ENCODE measurements around the gene TMEM94. TPM values are rescaled to one million over a fixed set of nuclear protein-coding genes. Genes with fewer than 3 reads are reported as not detected.

TMEM94 gene
- total and polyA plus RNA-seq, 2 experiments from 2014 or later = 43.5 to 53.5 TPM

DNA sequence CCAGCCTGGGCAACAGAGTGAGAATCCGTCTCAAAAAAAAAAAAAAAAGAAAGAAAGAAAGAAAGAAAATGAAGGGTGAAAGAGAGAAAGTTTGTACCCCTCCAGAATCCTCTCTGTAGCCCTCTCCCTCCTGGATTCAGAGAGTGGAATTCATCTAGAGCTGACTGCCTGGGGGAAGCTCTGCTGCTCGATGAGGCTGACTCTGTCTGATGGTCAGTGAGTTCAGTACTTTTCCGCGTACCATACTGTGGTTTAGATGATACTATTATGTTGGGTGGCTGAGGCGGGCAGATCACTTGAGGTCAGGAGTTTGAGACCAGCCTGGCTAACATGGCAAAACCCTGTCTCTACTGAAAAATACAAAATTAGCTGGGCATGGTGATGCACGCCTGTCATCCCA lies 14.8 kb downstream of the TMEM94 start:
- Histone ChIP-seq H3K79me2 (peaks cover 31% of the 10 kb centered on the region), H3K27ac (no peak overlapping the region), H4K20me1 (ENCODE audit: insufficient read depth, poor library complexity, severe bottlenecking) (no peaks in the 10 kb centered on the region), H3K4me1 (ENCODE audit: insufficient read depth) (no peaks in the 10 kb centered on the region), H3K27me3 (no peaks in the 10 kb centered on the region), H3K4me2 (no peak overlapping the region), H3K9me3 (ENCODE audit: low read depth) (no peaks in the 10 kb centered on the region), H3K4me3 (no peak overlapping the region), H3K9me2 (replicated peaks; ENCODE audit: insufficient read depth) (no peaks in the 10 kb centered on the region), H3K36me3 (replicated peaks; ENCODE audit: insufficient read depth, low read depth) (no peaks in the 10 kb centered on the region), H2AFZ (no peak overlapping the region)
- 92% methylated on average over 6 of the region's 6 CpGs for WGBS (ENCODE audit: low lambda C conversion rate, missing lambda C conversion rate)
- TF ChIP-seq EZH2 (IDR thresholded peaks at IDR 0.05; ENCODE audit: borderline replicate concordance) (no peak), EZH2phosphoT487 (IDR thresholded peaks at IDR 0.05; ENCODE audit: low read depth, severe bottlenecking, unreplicated experiment) (no peak)
- TF ChIP-seq, protein P1, sequence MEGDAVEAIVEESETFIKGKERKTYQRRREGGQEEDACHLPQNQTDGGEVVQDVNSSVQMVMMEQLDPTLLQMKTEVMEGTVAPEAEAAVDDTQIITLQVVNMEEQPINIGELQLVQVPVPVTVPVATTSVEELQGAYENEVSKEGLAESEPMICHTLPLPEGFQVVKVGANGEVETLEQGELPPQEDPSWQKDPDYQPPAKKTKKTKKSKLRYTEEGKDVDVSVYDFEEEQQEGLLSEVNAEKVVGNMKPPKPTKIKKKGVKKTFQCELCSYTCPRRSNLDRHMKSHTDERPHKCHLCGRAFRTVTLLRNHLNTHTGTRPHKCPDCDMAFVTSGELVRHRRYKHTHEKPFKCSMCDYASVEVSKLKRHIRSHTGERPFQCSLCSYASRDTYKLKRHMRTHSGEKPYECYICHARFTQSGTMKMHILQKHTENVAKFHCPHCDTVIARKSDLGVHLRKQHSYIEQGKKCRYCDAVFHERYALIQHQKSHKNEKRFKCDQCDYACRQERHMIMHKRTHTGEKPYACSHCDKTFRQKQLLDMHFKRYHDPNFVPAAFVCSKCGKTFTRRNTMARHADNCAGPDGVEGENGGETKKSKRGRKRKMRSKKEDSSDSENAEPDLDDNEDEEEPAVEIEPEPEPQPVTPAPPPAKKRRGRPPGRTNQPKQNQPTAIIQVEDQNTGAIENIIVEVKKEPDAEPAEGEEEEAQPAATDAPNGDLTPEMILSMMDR (IDR thresholded peaks at IDR 0.05; ENCODE audit: poor library complexity) = no peak
- no peak for DNase-seq (ENCODE audit: low spot score)

DNA sequence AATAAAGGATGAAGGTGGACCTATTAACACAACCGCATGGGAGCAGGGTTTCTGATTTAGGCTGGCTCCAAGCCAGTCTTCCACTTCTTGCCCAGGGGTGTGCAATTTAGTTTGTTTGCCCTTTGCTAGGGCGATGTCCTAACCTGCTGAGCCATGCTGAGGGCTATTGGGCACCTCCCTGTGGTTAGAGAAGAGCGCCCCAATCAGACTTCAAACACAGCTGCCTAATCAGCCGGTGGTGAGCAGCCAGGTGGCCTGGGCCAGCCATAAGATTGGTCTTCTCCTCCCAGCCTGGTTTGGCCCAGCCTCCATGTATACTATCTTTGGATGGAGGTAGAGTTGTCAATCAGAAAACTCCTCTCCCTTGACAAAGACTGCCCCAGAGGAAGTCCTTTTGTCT lies 15.7 kb downstream of the TMEM94 start:
- Histone ChIP-seq H3K27ac (no peak overlapping the region), H4K20me1 (ENCODE audit: insufficient read depth, poor library complexity, severe bottlenecking) (no peaks in the 10 kb centered on the region), H3K79me2 (peaks cover 22% of the 10 kb centered on the region), H3K9me3 (ENCODE audit: low read depth) (no peaks in the 10 kb centered on the region), H3K4me2 (no peak overlapping the region), H3K27me3 (no peaks in the 10 kb centered on the region), H2AFZ (no peak overlapping the region), H3K9me2 (replicated peaks; ENCODE audit: insufficient read depth) (no peaks in the 10 kb centered on the region), H3K4me3 (no peak overlapping the region), H3K36me3 (replicated peaks; ENCODE audit: insufficient read depth, low read depth) (no peaks in the 10 kb centered on the region), H3K4me1 (ENCODE audit: insufficient read depth) (peaks cover 4% of the 10 kb centered on the region)
- 71% methylated on average over 4 of the region's 4 CpGs for WGBS (ENCODE audit: low lambda C conversion rate, missing lambda C conversion rate)
- no peak for DNase-seq (ENCODE audit: low spot score)
- TF ChIP-seq EZH2 (IDR thresholded peaks at IDR 0.05; ENCODE audit: borderline replicate concordance) = no peak
- TF ChIP-seq EZH2phosphoT487 (IDR thresholded peaks at IDR 0.05; ENCODE audit: low read depth, severe bottlenecking, unreplicated experiment) = no peak
- TF ChIP-seq, protein P1 (IDR thresholded peaks at IDR 0.05; ENCODE audit: poor library complexity) = no peak

DNA sequence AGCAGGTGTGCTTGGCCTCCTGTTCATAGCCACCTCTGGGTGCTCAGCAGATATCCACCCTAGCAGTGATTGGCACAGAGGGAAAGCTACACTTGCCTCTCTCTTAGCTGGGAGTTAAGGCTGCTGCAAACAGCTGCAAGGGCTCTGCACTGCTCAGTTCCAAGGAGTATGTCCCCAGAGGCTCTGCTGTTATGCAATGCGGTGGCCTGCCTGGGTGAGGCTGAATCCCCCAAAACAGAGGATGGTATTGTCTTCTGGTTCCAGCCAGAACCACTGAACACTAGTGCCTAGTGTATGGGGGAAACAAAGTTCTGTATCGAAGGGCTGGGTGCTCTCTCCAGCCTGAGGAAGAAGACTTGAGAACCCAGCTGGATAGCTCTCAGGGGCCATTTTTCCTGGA lies 16.8 kb downstream of the TMEM94 start:
- no peaks in the 10 kb centered on the region for H4K20me1 ChIP-seq (ENCODE audit: insufficient read depth, poor library complexity, severe bottlenecking)
- 100% methylated on average over 2 of the region's 2 CpGs for WGBS (ENCODE audit: low lambda C conversion rate, missing lambda C conversion rate)
- H3K36me3 ChIP-seq (replicated peaks; ENCODE audit: insufficient read depth, low read depth) = no peaks in the 10 kb centered on the region
- H3K27me3 ChIP-seq = no peaks in the 10 kb centered on the region
- TF ChIP-seq EZH2 (IDR thresholded peaks at IDR 0.05; ENCODE audit: borderline replicate concordance) = no peak
- TF ChIP-seq, protein P1 (IDR thresholded peaks at IDR 0.05; ENCODE audit: poor library complexity) = no peak
- no peak for TF ChIP-seq EZH2phosphoT487 (IDR thresholded peaks at IDR 0.05; ENCODE audit: low read depth, severe bottlenecking, unreplicated experiment)
- H3K4me2 ChIP-seq = no peak overlapping the region
- H2AFZ ChIP-seq = no peak overlapping the region
- no peak for DNase-seq (ENCODE audit: low spot score)
- peaks cover 8% of the 10 kb centered on the region for H3K4me1 ChIP-seq (ENCODE audit: insufficient read depth)
- H3K27ac ChIP-seq = no peak overlapping the region
- H3K79me2 ChIP-seq = peaks cover 16% of the 10 kb centered on the region
- H3K9me2 ChIP-seq (replicated peaks; ENCODE audit: insufficient read depth) = no peaks in the 10 kb centered on the region
- H3K9me3 ChIP-seq (ENCODE audit: low read depth) = no peaks in the 10 kb centered on the region
- H3K4me3 ChIP-seq = no peak overlapping the region

DNA sequence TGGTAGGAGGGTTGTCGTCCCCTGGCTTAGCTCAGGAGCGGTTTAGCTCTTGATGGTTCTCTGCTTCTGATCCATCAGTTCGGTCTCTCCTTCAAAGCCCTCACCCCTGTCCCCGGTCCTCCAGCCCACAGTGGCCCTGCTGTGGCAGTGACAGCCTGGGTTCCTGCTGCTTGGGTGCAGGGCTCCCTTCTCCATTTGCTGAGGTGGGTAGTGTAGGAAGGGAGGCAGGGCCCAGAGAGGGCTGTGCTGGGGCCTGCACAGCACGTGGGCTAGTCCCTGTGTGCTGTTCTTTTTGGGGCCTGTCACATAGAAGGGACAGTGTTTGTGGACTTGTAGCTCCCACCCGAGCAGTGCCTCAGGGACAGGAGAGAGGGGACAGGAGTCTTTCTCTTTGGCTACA lies 18.3 kb downstream of the TMEM94 start:
- H3K79me2 ChIP-seq = peaks cover 10% of the 10 kb centered on the region
- H3K4me1 ChIP-seq (ENCODE audit: insufficient read depth) = peaks cover 8% of the 10 kb centered on the region
- H3K27ac ChIP-seq = no peak overlapping the region
- H3K9me2 ChIP-seq (replicated peaks; ENCODE audit: insufficient read depth) = no peaks in the 10 kb centered on the region
- no peaks in the 10 kb centered on the region for H3K36me3 ChIP-seq (replicated peaks; ENCODE audit: insufficient read depth, low read depth)
- no peaks in the 10 kb centered on the region for H4K20me1 ChIP-seq (ENCODE audit: insufficient read depth, poor library complexity, severe bottlenecking)
- no peak overlapping the region for H3K4me2 ChIP-seq
- no peak overlapping the region for H2AFZ ChIP-seq
- TF ChIP-seq EZH2 (IDR thresholded peaks at IDR 0.05; ENCODE audit: borderline replicate concordance) (no peak), EZH2phosphoT487 (IDR thresholded peaks at IDR 0.05; ENCODE audit: low read depth, severe bottlenecking, unreplicated experiment) (no peak)
- TF ChIP-seq, protein P1 (IDR thresholded peaks at IDR 0.05; ENCODE audit: poor library complexity) = no peak
- H3K9me3 ChIP-seq (ENCODE audit: low read depth) = no peaks in the 10 kb centered on the region
- no peaks in the 10 kb centered on the region for H3K27me3 ChIP-seq
- WGBS (ENCODE audit: low lambda C conversion rate, missing lambda C conversion rate) = 90% methylated on average over 6 of the region's 6 CpGs
- DNase-seq (ENCODE audit: low spot score) = no peak
- no peak overlapping the region for H3K4me3 ChIP-seq

Data from hepatocyte (in vitro differentiated cells).